Fibroblast of skin of left quadriceps (primary cell): Measurements from ENCODE around the gene ATP6V0B.
A peak's percentile ranks its signal among the peaks of the same experiment; 100 is the strongest.

Experiments
- DNase-seq, 2 experiments: peaks; one replicate each; pipeline ENCODE4 v3.0.0-alpha.2; 2013; ENCODE audit warnings: low read depth in 2 of 2

ATP6V0B gene

GRCh38 chr1:43974443-43975248 is at the start of gene ATP6V0B:
TSS of gene ATP6V0B (plus strand) at chr1:43974960. CDS start at chr1:43975041, 81 bp downstream.
- peak; percentile 79 to 80 for DNase-seq

DNA sequence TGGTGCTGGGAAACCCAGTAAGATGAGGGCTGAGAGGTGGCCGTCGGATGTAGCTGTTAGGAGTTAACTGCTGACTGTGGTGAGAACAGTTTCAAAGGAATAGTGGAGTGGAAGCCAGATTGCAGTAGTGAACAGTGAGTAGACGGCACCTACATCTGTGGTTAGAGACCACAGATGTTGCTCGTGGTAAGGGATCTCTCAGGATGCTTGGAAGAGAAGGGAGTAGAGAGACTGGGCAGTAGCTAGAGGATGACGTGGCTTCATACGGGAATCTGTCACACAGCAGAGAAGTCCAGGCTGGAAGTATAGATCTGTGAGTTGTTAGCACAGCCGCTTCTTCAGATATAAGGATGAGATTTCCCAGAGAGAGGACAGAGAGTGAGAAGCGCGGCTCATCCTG is 48.9 kb upstream of the ATP6V0B start:
- DNase-seq = no peak

DNA sequence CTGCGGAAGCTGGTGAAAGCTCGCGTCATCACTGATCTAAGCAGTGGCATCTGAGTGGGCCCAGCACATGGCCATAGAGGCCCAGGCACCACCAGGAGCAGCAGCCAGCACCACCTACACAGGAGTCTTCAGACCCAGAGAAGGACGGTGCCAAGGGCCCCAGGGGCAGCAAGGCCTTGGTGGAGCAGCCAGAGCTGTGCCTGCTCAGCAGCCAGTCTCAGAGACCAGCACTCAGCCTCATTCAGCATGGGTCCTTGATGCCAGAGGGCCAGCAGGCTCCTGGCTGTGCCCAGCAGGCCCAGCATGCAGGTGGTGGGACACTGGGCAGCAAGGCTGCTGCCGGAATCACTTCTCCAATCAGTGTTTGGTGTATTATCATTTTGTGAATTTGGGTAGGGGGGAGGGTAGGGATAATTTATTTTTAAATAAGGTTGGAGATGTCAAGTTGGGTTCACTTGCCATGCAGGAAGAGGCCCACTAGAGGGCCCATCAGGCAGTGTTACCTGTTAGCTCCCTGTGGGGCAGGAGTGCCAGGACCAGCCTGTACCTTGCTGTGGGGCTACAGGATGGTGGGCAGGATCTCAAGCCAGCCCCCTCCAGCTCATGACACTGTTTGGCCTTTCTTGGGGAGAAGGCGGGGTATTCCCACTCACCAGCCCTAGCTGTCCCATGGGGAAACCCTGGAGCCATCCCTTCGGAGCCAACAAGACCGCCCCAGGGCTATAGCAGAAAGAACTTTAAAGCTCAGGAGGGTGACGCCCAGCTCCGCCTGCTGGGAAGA is 44.4 kb upstream of the ATP6V0B start:
- no peak for DNase-seq

GRCh38 chr1:43930949-43931275 is 43.8 kb upstream of the ATP6V0B start:
- DNase-seq = no peak

- no peak for DNase-seq
Measured at GRCh38 chr1:43931711-43932660, 42.8 kb upstream of the ATP6V0B start.

- peak in 1 of 2 experiments; percentile 23 for DNase-seq
Measured at GRCh38 chr1:43932786-43933385, 41.9 kb upstream of the ATP6V0B start.

DNA sequence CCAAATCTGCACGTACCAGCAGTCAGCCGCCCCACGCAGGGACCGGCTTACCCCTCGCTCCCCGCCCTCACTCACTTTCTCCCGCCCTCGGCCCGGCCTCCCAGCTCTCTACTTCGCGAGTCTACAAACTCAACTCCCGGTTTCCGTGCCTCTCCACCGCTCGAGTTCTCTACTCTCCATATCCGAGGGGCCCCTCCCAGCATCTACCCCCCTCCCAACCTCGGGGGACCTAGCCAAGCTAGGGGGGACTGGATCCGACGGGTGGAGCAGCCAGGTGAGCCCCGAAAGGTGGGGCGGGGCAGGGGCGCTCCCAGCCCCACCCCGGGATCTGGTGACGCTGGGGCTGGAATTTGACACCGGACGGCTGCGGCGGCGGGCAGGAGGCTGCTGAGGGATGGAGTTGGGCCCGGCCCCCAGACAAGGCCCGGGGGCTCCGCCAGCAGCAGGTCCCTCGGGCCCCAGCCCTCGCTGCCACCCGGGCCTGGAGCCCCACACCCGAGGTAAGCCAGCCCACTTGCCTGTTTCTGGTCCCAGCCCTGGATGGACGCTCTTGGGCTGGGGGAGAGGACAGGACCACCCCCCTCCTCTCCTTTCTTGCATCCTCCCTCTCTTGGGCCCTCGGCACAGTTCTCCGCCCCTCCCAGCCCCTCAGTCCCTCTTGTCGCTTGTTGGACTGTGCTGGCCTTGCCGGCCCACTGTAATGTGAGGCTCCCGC is 41.2 kb upstream of the ATP6V0B start, which contains the start of gene ARTN:
TSS of gene ARTN (plus strand) at position 416 of the 715 bp plus-strand sequence. CDS start 1,856 bp downstream, outside the sequence.
- no peak for DNase-seq

- DNase-seq = peak; percentile 33 to 37
Measured at GRCh38 chr1:43934101-43934985, 40.4 kb upstream of the ATP6V0B start.

DNA sequence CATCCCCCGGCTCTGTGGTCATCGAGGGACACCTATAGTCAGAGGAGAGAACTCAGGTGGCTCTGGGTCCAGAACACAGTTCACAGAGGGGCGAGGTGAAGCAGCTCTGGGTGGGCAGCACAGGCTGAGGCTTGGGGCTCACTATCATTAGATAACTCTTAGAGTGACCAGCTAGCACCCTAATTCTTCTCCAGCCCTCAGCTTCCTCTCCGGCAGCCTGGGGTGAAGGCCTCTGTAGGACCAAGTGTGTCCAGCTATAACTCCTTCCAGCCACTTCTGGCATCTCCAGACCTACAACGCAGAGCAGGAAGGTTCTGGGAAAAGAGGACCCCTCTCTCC is 39.8 kb upstream of the ATP6V0B start:
- DNase-seq = no peak

DNA sequence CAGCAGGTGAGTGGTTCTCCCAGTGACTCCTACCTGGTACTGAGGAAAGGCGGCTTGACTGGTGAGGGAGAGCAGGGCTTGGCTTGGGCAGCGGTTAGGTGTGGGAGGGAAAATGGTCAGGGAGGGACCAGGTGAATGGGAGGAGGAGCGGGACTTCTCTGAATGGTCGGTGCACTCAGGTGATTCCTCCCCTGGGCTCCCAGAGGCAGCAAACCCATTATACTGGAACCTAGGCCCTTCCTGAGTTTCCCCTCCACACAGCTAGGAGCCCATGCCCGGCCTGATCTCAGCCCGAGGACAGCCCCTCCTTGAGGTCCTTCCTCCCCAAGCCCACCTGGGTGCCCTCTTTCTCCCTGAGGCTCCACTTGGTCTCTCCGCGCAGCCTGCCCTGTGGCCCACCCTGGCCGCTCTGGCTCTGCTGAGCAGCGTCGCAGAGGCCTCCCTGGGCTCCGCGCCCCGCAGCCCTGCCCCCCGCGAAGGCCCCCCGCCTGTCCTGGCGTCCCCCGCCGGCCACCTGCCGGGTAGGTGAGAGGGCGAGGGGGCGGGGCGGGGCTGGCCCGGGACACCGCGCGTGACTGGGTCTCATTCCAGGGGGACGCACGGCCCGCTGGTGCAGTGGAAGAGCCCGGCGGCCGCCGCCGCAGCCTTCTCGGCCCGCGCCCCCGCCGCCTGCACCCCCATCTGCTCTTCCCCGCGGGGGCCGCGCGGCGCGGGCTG is 38.9 kb upstream of the ATP6V0B start:
- DNase-seq = no peak

DNA sequence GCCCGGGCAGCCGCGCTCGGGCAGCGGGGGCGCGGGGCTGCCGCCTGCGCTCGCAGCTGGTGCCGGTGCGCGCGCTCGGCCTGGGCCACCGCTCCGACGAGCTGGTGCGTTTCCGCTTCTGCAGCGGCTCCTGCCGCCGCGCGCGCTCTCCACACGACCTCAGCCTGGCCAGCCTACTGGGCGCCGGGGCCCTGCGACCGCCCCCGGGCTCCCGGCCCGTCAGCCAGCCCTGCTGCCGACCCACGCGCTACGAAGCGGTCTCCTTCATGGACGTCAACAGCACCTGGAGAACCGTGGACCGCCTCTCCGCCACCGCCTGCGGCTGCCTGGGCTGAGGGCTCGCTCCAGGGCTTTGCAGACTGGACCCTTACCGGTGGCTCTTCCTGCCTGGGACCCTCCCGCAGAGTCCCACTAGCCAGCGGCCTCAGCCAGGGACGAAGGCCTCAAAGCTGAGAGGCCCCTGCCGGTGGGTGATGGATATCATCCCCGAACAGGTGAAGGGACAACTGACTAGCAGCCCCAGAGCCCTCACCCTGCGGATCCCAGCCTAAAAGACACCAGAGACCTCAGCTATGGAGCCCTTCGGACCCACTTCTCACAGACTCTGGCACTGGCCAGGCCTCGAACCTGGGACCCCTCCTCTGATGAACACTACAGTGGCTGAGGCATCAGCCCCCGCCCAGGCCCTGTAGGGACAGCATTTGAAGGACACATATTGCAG is 38.2 kb upstream of the ATP6V0B start:
- no peak for DNase-seq

DNA sequence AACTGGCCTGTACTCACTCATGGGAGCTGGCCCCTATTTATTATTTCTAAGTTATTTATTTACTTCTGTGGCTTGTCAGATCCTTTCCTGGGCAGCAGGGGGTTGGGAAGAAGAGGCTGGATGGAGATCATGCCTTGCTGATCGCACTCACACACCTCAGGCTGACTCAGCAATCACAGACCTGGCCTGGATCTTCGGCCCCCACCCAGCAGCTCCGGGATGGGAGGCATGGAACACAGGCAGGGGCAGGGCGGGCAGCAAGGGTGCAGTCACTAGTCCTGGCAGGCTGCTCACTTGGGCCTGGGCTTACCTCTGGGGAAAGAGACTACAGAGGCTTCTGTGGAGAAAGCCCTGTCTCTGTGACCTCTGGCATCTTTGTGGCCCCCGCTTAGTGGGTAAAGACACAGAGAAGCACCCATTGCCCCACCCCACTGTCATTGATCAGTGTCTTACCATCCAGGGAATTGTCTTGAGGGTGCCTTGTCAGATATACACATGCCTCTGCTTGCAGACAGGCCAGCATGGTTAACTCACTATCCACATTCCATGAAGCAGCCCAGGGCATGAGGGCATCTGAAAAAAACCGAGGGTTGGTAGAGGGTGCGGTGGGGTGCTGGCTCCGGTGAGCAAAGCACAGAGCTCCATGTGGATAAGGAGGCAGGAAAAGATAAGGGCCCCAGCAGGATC is 37.4 kb upstream of the ATP6V0B start:
- DNase-seq = no peak

GRCh38 chr1:43938383-43938782 is 36.4 kb upstream of the ATP6V0B start:
- DNase-seq = no peak

DNA sequence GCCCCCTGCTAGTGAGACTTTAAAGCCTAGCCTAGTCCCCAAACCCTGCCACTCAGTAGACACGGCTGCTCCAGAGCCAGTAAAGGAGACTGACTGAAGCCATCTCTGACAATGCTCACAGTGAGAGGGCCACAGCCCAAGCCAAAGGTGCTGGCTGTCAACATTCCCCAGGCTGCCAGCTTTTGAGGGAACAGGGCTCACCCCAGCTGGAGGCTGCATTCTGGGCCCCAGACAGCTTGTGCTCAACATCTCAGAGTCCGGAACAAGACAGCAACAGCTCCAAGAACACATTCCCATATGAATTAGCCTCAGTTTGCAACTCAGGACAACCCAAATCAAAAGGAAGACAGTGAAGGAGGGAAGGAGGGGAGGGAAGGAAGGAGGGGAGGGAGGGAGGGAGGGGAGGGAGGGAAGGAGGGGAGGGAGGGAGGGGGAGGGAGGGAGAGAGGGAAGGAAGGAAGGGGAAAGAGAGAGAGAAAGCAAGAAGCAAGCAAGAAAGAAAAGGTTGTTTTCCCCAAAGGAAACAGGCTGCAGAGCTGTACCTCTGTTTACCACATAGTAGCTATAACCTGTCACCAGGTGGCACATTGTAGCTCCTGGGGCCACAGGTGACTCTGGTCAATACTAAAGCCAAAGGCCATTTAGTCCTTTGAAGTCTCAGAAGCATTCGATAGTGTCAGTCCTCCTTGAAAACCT is 35.7 kb upstream of the ATP6V0B start:
- no peak for DNase-seq

GRCh38 chr1:43942411-43942810 is 32.3 kb upstream of the ATP6V0B start:
- no peak for DNase-seq

DNA sequence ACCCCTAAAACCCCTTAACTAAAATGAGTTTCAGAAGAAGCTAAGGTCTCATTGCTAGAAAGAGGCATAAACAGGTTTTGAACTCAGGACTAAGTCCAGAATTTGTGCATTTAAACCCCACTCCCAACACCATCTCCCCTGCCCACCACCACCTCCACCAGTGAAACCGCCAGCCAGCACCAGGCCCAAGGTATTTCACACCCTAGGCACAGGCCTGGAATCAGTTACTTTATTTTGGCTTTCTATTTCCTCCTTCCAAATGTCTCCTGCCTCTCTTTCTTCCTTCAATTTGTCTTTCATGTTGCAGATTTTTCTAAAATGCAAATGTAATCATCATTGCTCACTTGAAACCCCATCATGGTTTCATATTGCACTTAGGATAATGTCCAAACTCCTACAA is 29.9 kb upstream of the ATP6V0B start:
- DNase-seq = no peak

DNA sequence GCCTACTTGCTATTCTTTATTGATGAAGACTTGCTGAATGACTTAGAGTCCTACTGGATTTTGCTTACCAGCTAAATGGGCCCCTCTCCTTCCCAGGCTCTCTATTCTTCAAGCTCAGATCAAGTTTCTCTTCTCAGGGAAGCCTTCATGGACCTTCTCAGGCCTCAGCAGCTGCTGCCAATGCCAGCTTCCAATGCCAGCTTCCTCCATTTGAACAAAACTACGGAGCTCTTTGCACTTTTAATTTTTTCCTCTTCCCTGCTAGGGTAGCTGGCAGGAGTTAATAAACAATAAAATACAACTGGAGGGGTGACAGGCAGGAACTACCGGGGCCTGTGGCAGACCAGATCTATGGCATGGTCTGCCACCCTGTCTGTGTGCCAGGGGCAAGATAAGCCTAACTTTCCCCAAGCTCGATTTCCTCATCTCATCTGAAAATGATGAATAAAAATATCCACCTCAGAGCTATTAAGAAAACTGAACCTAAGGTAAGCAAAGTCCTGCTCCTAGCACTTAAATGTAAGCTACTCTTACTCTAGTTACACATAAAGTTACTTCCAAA is 29.0 kb upstream of the ATP6V0B start:
- no peak for DNase-seq
